Measurements from ENCODE around the gene STRN3.

STRN3 gene

GRCh38 chr14:30885840-30886740, 140.1 kb downstream of the STRN3 start:
- FAIRE-seq = no peak
- no peak for TF ChIP-seq CTCF (IDR thresholded peaks at IDR 0.05; ENCODE audit: insufficient read depth, missing control alignments)
- no peak for DNase-seq (ENCODE audit: insufficient read length, low spot score)

GRCh38 chr14:30884901-30885300, 141.3 kb downstream of the STRN3 start:
- FAIRE-seq (no peak), DNase-seq (ENCODE audit: insufficient read length, low spot score) (no peak)
- no peak for TF ChIP-seq CTCF (IDR thresholded peaks at IDR 0.05; ENCODE audit: insufficient read depth, missing control alignments)

GRCh38 chr14:30883508-30884294, 142.5 kb downstream of the STRN3 start:
- DNase-seq (ENCODE audit: insufficient read length, low spot score) = no peak
- no peak for FAIRE-seq
- TF ChIP-seq CTCF (IDR thresholded peaks at IDR 0.05; ENCODE audit: insufficient read depth, missing control alignments) = no peak

GRCh38 chr14:30882431-30882830, 143.7 kb downstream of the STRN3 start:
- no peak for TF ChIP-seq CTCF (IDR thresholded peaks at IDR 0.05; ENCODE audit: insufficient read depth, missing control alignments)
- FAIRE-seq = no peak
- DNase-seq (ENCODE audit: insufficient read length, low spot score) = no peak

- TF ChIP-seq CTCF (IDR thresholded peaks at IDR 0.05; ENCODE audit: insufficient read depth, missing control alignments) = no peak
- no peak for DNase-seq (ENCODE audit: insufficient read length, low spot score)
- FAIRE-seq = no peak
These were observed 149.5 kb downstream of the STRN3 start for GRCh38 chr14:30876692-30877091.

- no peak for TF ChIP-seq CTCF (IDR thresholded peaks at IDR 0.05; ENCODE audit: insufficient read depth, missing control alignments)
- FAIRE-seq = no peak
- DNase-seq (ENCODE audit: insufficient read length, low spot score) = no peak
These were observed 150.5 kb downstream of the STRN3 start for GRCh38 chr14:30875788-30876053.
